K562 (cell line): Measurements from ENCODE around the gene NCAM2. TPM values are rescaled to one million over a fixed set of nuclear protein-coding genes. Genes with fewer than 3 reads are reported as not detected.

Experiments
- ATAC-seq: fragments of 200-7000 bp; cut with Tn5 transposase; 3 replicates; pipeline ENCODE4 v1.9.1; 2020; ENCODE audit warnings: moderate library complexity
- BruUV-seq: library from RNA; stranded (reverse); fragments of 400-500 nt; replicated peaks from 2 replicates; lab custom pipeline; 2021; lab: Mats Ljungman, UMichigan
- CTCF ChIA-PET: fragments of 300-600 bp; formaldehyde crosslinking; extraction: SDS; loops from one replicate; lab custom pipeline; 2021; ENCODE audit warnings: low intra/inter-chr PET ratio; lab: Yijun Ruan, JAX
- POLR2A ChIA-PET: fragments of 300-600, 350-650 bp; sonication (Branson Sonifier 250); formaldehyde crosslinking; extraction: SDS; loops from one replicate; lab custom pipeline; 2021; ENCODE audit warnings: antibody characterized with exemption, inconsistent platforms; lab: Yijun Ruan, JAX
- DNase-seq, 4 experiments: peaks; one replicate each; pipeline versions ENCODE4 v3.0.0 to v3.0.0-alpha.2; 2011 to 2018; ENCODE audit warnings: low spot score in 3 of 4, mixed read lengths in 3 of 4; ENCODE audit errors: extremely low read depth in 1 of 4
- FAIRE-seq: peaks from 2 replicates; lab custom pipeline; 2011; peaks lifted over from hg19 to GRCh38; lab: Jason Lieb, UNC
- H2AFZ ChIP-seq: 2 replicates; pipeline ENCODE4 v1.6.0; 2011; ENCODE audit warnings: low read depth, low read length, control low read depth, inconsistent platforms
- H3K27ac ChIP-seq: fragments of 200-600 bp; 3 replicates; pipeline ENCODE4 v1.8.0; 2011; ENCODE audit warnings: low read depth, mild to moderate bottlenecking, control low read depth, inconsistent platforms, low read length, moderate library complexity, mixed read lengths; ENCODE audit errors: extremely low read depth
- H3K27me3 ChIP-seq, 2 experiments: fragments of 300-600 bp in 1 of 2; 2 replicates in 1 of 2; 3 replicates in 1 of 2; pipeline versions ENCODE4 v1.6.0 to v1.8.0; 2011; ENCODE audit warnings: inconsistent platforms in 2 of 2, low read length in 2 of 2, mild to moderate bottlenecking in 1 of 2, mixed read lengths in 1 of 2, moderate library complexity in 1 of 2; ENCODE audit not compliant: control insufficient read depth in 2 of 2, insufficient read depth in 2 of 2
- H3K36me3 ChIP-seq: fragments of 300-600 bp; 3 replicates; pipeline ENCODE4 v1.8.0; 2011; ENCODE audit warnings: mild to moderate bottlenecking, low read length, inconsistent platforms; ENCODE audit not compliant: control insufficient read depth, insufficient read depth
- H3K4me1 ChIP-seq, 2 experiments: fragments of 200-600 bp in 1 of 2; replicated peaks in 1 of 2; 2 replicates in 1 of 2; 3 replicates in 1 of 2; pipeline versions ENCODE4 v1.5.1 to v1.8.0; 2011; ENCODE audit warnings: inconsistent platforms in 2 of 2, low read length in 2 of 2, mild to moderate bottlenecking in 1 of 2, mixed read lengths in 1 of 2, moderate library complexity in 1 of 2; ENCODE audit not compliant: control insufficient read depth in 2 of 2, insufficient read depth in 2 of 2
- H3K4me2 ChIP-seq: 2 replicates; pipeline ENCODE4 v1.6.1; 2011; ENCODE audit warnings: low read length, control low read depth, inconsistent platforms, mixed read lengths; ENCODE audit not compliant: insufficient read depth
- H3K4me3 ChIP-seq: fragments of 200-600 bp; sonication (generic), shearing (Covaris generic); 2 replicates; pipeline ENCODE4 v1.5.1; 2016; ENCODE audit warnings: control low read depth, inconsistent platforms
- H3K79me2 ChIP-seq: fragments of 200-600 bp; 3 replicates; pipeline ENCODE4 v1.8.0; 2011; ENCODE audit warnings: low read length, inconsistent platforms; ENCODE audit not compliant: control insufficient read depth, insufficient read depth
- H3K9ac ChIP-seq, 2 experiments: 2 replicates each; pipeline versions ENCODE4 v1.6.0 to v1.6.1; 2011; ENCODE audit warnings: low read depth in 2 of 2, low read length in 2 of 2, control low read depth in 1 of 2, inconsistent platforms in 1 of 2, mild to moderate bottlenecking in 1 of 2, mixed read lengths in 1 of 2; ENCODE audit not compliant: insufficient read depth in 1 of 2
- H3K9me1 ChIP-seq: one replicate; pipeline ENCODE4 v1.6.0; 2011; ENCODE audit warnings: inconsistent platforms, mild to moderate bottlenecking, low read length, moderate library complexity; ENCODE audit not compliant: control insufficient read depth, insufficient read depth
- H3K9me3 ChIP-seq: replicated peaks from 2 replicates; pipeline ENCODE4 v1.5.1; 2011; ENCODE audit warnings: low read depth, low read length, inconsistent platforms; ENCODE audit not compliant: control insufficient read depth, insufficient read depth
- H4K20me1 ChIP-seq: replicated peaks from 2 replicates; pipeline ENCODE4 v1.6.1; 2011; ENCODE audit warnings: low read length, inconsistent platforms, mixed read lengths; ENCODE audit not compliant: control insufficient read depth, insufficient read depth
- ATF6 ChIP-seq: sonication (generic); formaldehyde crosslinking; IDR thresholded peaks from 2 replicates; pipeline ENCODE4 v1.4.0; 2020; ENCODE audit warnings: mild to moderate bottlenecking, missing genetic modification reagents
- BCL6 ChIP-seq: fragments of 250-450 bp; sonication (Bioruptor Pico); IDR thresholded peaks from 2 replicates; pipeline ENCODE4 v1.4.0; 2020
- MCM5 ChIP-seq: fragments of 450-650 bp; IDR thresholded peaks from 2 replicates; pipeline ENCODE4 v1.6.1; 2016; ENCODE audit warnings: low read depth
- NFIC ChIP-seq: fragments of 450-650 bp; IDR thresholded peaks from 2 replicates; pipeline ENCODE4 v1.6.1; 2017; ENCODE audit warnings: mild to moderate bottlenecking, inconsistent platforms
- SNRNP70 ChIP-seq: fragments of 200-400 bp; formaldehyde crosslinking; optimal IDR thresholded peaks from 2 replicates; pipeline ENCODE3; 2017; ENCODE audit warnings: low read depth, low read length
- TRIM24 ChIP-seq, 2 experiments: fragments of 450-650 bp; IDR thresholded peaks; 2 replicates each; pipeline ENCODE4 v1.6.1; 2016
- ZNF140 ChIP-seq: fragments of 250-450 bp; sonication (Bioruptor Pico); IDR thresholded peaks from 2 replicates; pipeline ENCODE4 v1.8.0; 2021; ENCODE audit warnings: moderate library complexity, mild to moderate bottlenecking, inconsistent platforms
- ZNF280A ChIP-seq: fragments of 450-650 bp; IDR thresholded peaks from 2 replicates; pipeline ENCODE4 v1.6.1; 2018; ENCODE audit warnings: mild to moderate bottlenecking, low read depth; ENCODE audit not compliant: partially characterized antibody
- ZNF507 ChIP-seq: conservative IDR thresholded peaks from 2 replicates; pipeline ENCODE4 v1.6.1; 2017; ENCODE audit warnings: missing genetic modification characterization, missing compliant biosample characterization
- ZNF740 ChIP-seq, 3 experiments: fragments of 200-800 bp in 1 of 3; sonication (Bioruptor generic) in 1 of 3; sonication (generic) in 1 of 3; formaldehyde crosslinking in 1 of 3; IDR thresholded peaks; 2 replicates each; pipeline versions ENCODE4 v1.6.1 to v1.8.0; 2016 to 2022; ENCODE audit warnings: mild to moderate bottlenecking in 2 of 3, missing compliant biosample characterization in 2 of 3, missing genetic modification characterization in 2 of 3, missing genetic modification reagents in 1 of 3
- ZNF766 ChIP-seq: fragments of 200-800 bp; sonication (Bioruptor generic); conservative IDR thresholded peaks from 2 replicates; pipeline ENCODE4 v1.6.1; 2016; ENCODE audit warnings: missing genetic modification characterization, missing compliant biosample characterization
- ZNF780A ChIP-seq: fragments of 250-450 bp; sonication (Bioruptor Pico); IDR thresholded peaks from 2 replicates; pipeline ENCODE4 v1.5.0; 2021; ENCODE audit warnings: mild to moderate bottlenecking
- WGBS: fragments of 100-300 bp; shearing (Covaris generic); methylation state at CpG from one replicate; pipeline ENCODE4 v1.1.6; 2016; ENCODE audit warnings: low coverage, mixed read lengths; ENCODE audit not compliant: insufficient coverage; ENCODE audit errors: missing lambda C conversion rate; 5-methylcytosine and 5-hydroxymethylcytosine counted together
- in situ Hi-C: fragments of 300-500 bp; cut with MboI; formaldehyde crosslinking; loops from 4 replicates; pipeline ENCODE4 v1.15.0; 2018; ENCODE audit warnings: inconsistent platforms, mixed read lengths
- intact Hi-C: fragments of 100-400 bp; cut with micrococcal nuclease; formaldehyde crosslinking; loops from 2 replicates; pipeline ENCODE4 v1.14.2; 2022
- polyA plus RNA-seq, 8 experiments: library from polyadenylated mRNA; depleted of rRNA in 4 of 8; stranded (reverse) in 5 of 8; unstranded in 3 of 8; fragments of >200 nt; fragmentation: Nextera tagmentation in 2 of 8; fragmentation: Illumina TruSeq in 1 of 8; extraction: Ambion mirVana in 2 of 8; extraction: Trizol in 1 of 8; gene quantifications; 2 replicates each; pipeline versions ENCODE4 v1.2.1 to v1.2.3, GENCODE V29; 2011 to 2014; ENCODE audit warnings: inconsistent platforms in 1 of 8, missing spikeins in 1 of 8
- total RNA-seq, 7 experiments: library from RNA; depleted of rRNA in 6 of 7; stranded (reverse); fragments of >200 nt in 6 of 7; fragmentation: Illumina TruSeq in 2 of 7; extraction: Trizol in 2 of 7; gene quantifications; 2 replicates each; pipeline versions ENCODE4 v1.2.1 to v1.2.3, GENCODE V29; 2011 to 2021; ENCODE audit warnings: low replicate concordance in 1 of 7

NCAM2 gene
- total and polyA plus RNA-seq, 9 of the 15 experiments (the other 6 are each of a cell fraction or from before 2014, with no cell fraction given): 14.0 to 58.2 (median 27.8) TPM

- H3K4me3 ChIP-seq: no peak overlapping the region
These were observed 1.5 kb upstream of the NCAM2 start for GRCh38 chr21:20996421-20997310.

More at GRCh38 chr21:20996421-20997310, 1.5 kb upstream of the NCAM2 start:
- TF ChIP-seq MCM5 (no peak), ATF6 (no peak), SNRNP70 (no peak), BCL6 (CRISPR knock-in tag) (no peak), ZNF140 (CRISPR knock-in tag) (no peak), ZNF780A (CRISPR knock-in tag) (no peak), ZNF766 (CRISPR knock-in tag) (no peak), ZNF740 (CRISPR knock-in tag; IDR thresholded peaks at IDR 0.05) (no peak), ZNF740 (tag; IDR thresholded peaks at IDR 0.05) (no peak), NFIC (no peak), TRIM24 (IDR thresholded peaks at IDR 0.05) (no peak), ZNF280A (no peak), ZNF507 (no peak)
- H3K4me2 ChIP-seq: 0 out of 2 replicates have a peak overlapping the region, but pooled peaks have one; percentile 67
- no peaks in the 10 kb centered on the region for H4K20me1 ChIP-seq
- POLR2A ChIA-PET: no interaction called here
- no TSS peak for BruUV-seq
- H3K9me1 ChIP-seq: no peaks in the 10 kb centered on the region
- peak overlapping the region in 1 of 2 experiments; percentile 21; a peak in 1 of 4 replicates for H3K9ac ChIP-seq
- FAIRE-seq (no peak), DNase-seq (no peak), ATAC-seq (no peak)
- 32% methylated on average over 27 of the region's 27 CpGs for WGBS
- H3K27me3 ChIP-seq: peaks cover 0 to 7% of the 10 kb centered on the region in 2 experiments; a peak in 1 of 5 replicates
- no peaks in the 10 kb centered on the region for H3K36me3 ChIP-seq
- H2AFZ ChIP-seq: no peak overlapping the region; the same call in 1 of the 2 replicates
- CTCF ChIA-PET: no interaction called here
- intact Hi-C loops: loop anchor here (5.0 kb wide), 1 partner anchor 926 kb away; no protein-coding TSS in a partner anchor
- no peak overlapping the region for H3K27ac ChIP-seq
- in situ Hi-C loops: no loop called here
- peaks cover 0 to 16% of the 10 kb centered on the region in 2 experiments; a peak in 3 of 5 replicates for H3K4me1 ChIP-seq
- H3K9me3 ChIP-seq: no peaks in the 10 kb centered on the region
- no peaks in the 10 kb centered on the region for H3K79me2 ChIP-seq
